GM13977 (cell line): ENCODE measurements around the gene COX4I2.
"Not testable (repeated sequence)": the region's sequence is repeated elsewhere in the genome, so short reads cannot be mapped to it uniquely, and the experiment has no call there.

Experiments used
- DNase-seq: peaks from one replicate; pipeline ENCODE4 v3.0.0; 2012; ENCODE audit warnings: low spot score
- CTCF ChIP-seq: IDR thresholded peaks from 2 replicates; pipeline ENCODE4 v1.5.1; 2012; ENCODE audit warnings: mild to moderate bottlenecking, control low read depth; ENCODE audit not compliant: insufficient read depth; ENCODE audit errors: extremely low read depth, missing control alignments
- in situ Hi-C: fragments of 300-500 bp; cut with MboI; formaldehyde crosslinking; loops from one replicate; pipeline ENCODE4 v1.12.0; 2022; ENCODE audit warnings: low sequenced_read_pairs, low pct_unique_long_range_greater_than_20kb, mixed read lengths, inconsistent platforms; ENCODE audit not compliant: unreplicated experiment

The COX4I2 gene

GRCh38 chr20:31665753-31666152 lies 28.0 kb downstream of the COX4I2 start:
- TF ChIP-seq CTCF: no peak
- in situ Hi-C loops: loop anchor here (10.0 kb wide), 1 partner anchor 59 kb away; the partner anchor contains the start of gene BCL2L1
- DNase-seq: no peak

GRCh38 chr20:31666258-31667042 lies 28.7 kb downstream of the COX4I2 start:
- DNase-seq: no peak
- in situ Hi-C loops: loop anchor here (10.0 kb wide), 1 partner anchor 58 kb away; the partner anchor contains the start of gene BCL2L1
- no peak for TF ChIP-seq CTCF

GRCh38 chr20:31667315-31668285 lies 29.9 kb downstream of the COX4I2 start:
- in situ Hi-C loops: loop anchor here (10.0 kb wide), 1 partner anchor 57 kb away; the partner anchor contains the start of gene BCL2L1
- TF ChIP-seq CTCF: no peak
- no peak for DNase-seq

GRCh38 chr20:31668944-31669343 lies 31.2 kb downstream of the COX4I2 start:
- in situ Hi-C loops: loop anchor here (10.0 kb wide), 1 partner anchor 56 kb away; the partner anchor contains the start of gene BCL2L1
- DNase-seq: not testable (repeated sequence)

- in situ Hi-C loops: loop anchor here (10.0 kb wide), 1 partner anchor 55 kb away; the partner anchor contains the start of gene BCL2L1
- TF ChIP-seq CTCF: no peak
- no peak for DNase-seq
Measured at GRCh38 chr20:31669876-31670275, 32.2 kb downstream of the COX4I2 start.

GRCh38 chr20:31670371-31671228 lies 32.9 kb downstream of the COX4I2 start:
- no peak for DNase-seq
- TF ChIP-seq CTCF: no peak
- in situ Hi-C loops: no loop called here
